HEK293T (cell line): Measurements from ENCODE around the gene CABLES2.

ENCODE experiments used
- ARNT ChIP-seq: fragments of 450-650 bp; IDR thresholded peaks from 2 replicates; pipeline ENCODE4 v1.6.1; 2017; ENCODE audit warnings: mild to moderate bottlenecking
- BHLHE40 ChIP-seq: fragments of 450-650 bp; IDR thresholded peaks from 2 replicates; pipeline ENCODE4 v1.6.1; 2016; ENCODE audit warnings: mild to moderate bottlenecking, moderate library complexity, borderline replicate concordance
- ELF4 ChIP-seq: fragments of 450-650 bp; IDR thresholded peaks from 2 replicates; pipeline ENCODE4 v1.6.1; 2017; ENCODE audit warnings: antibody characterized with exemption
- FOXA1 ChIP-seq: fragments of 450-650 bp; IDR thresholded peaks from 2 replicates; pipeline ENCODE4 v1.6.1; 2016; ENCODE audit warnings: mild to moderate bottlenecking
- FOXK2 ChIP-seq: fragments of 450-650 bp; IDR thresholded peaks from 2 replicates; pipeline ENCODE4 v1.6.1; 2016; ENCODE audit warnings: mild to moderate bottlenecking
- FOXM1 ChIP-seq: fragments of 450-650 bp; IDR thresholded peaks from 2 replicates; pipeline ENCODE4 v1.6.1; 2017; ENCODE audit warnings: mild to moderate bottlenecking, borderline replicate concordance
- HDGF ChIP-seq: fragments of 450-650 bp; IDR thresholded peaks from 2 replicates; pipeline ENCODE4 v1.6.1; 2017; ENCODE audit warnings: antibody characterized with exemption, borderline replicate concordance
- NFRKB ChIP-seq: fragments of 450-650 bp; IDR thresholded peaks from 2 replicates; pipeline ENCODE4 v1.6.1; 2016; ENCODE audit warnings: mild to moderate bottlenecking, moderate library complexity
- PKNOX1 ChIP-seq: fragments of 450-650 bp; IDR thresholded peaks from 2 replicates; pipeline ENCODE4 v1.6.1; 2016
- SP1 ChIP-seq: fragments of 450-650 bp; IDR thresholded peaks from 2 replicates; pipeline ENCODE4 v1.6.1; 2017
- SUZ12 ChIP-seq: fragments of 450-650 bp; IDR thresholded peaks from 2 replicates; pipeline ENCODE4 v1.6.1; 2016; ENCODE audit warnings: mild to moderate bottlenecking

- TF ChIP-seq SUZ12 (no peak), FOXA1 (no peak), BHLHE40 (no peak), SP1 (no peak), NFRKB (no peak), ELF4 (no peak), FOXM1 (no peak), ARNT (no peak), HDGF (no peak), PKNOX1 (no peak), FOXK2 (no peak)
Observed at GRCh38 chr20:62417981-62418708, 11.1 kb upstream of the CABLES2 start.
